Smooth muscle cell of the brain vasculature (primary cell): ENCODE data around the gene KIAA1217.
"Not testable (repeated sequence)": the region's sequence is repeated elsewhere in the genome, so short reads cannot be mapped to it uniquely, and the experiment has no call there.

ENCODE experiments used
- DNase-seq: peaks from one replicate; pipeline ENCODE4 v3.0.0-alpha.2; 2012; ENCODE audit warnings: low read depth, low spot score

Gene KIAA1217

DNA sequence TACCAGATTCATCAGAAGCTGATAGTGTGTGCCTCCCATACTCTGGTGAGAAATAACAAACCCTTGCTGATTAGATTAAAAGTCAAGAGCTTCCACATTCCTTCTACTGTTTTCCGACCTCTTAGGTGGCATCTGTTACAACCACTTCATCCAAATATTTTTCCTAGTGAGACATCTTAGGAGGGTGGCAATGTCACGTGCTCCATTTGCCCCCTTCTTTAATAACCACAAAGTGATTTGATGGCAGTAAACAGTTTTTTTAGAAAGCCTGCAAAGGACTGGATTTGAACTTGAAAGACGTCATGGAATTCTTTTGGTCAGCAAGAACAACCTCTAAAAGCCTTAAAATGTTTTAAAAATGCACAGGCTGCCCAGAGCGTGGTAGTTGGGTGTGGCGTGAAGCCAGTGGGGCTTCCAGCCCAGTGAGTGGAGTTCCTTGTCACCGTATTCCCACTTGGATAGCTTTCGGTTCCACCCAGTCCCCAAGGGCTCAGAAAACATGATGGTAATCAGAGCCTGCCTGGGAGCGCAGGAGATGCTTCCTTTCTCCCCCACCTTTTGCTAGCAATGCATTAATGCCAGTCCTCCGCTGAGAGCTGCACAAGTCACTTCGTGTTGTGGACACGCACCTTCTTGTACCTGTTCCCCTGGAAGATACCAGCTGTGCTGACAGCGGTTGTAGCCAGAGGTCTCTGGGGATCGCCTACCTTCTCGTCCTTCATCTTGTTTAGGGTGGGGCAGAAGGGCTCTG lies 256.4 kb downstream of the KIAA1217 start:
- DNase-seq: no peak

DNA sequence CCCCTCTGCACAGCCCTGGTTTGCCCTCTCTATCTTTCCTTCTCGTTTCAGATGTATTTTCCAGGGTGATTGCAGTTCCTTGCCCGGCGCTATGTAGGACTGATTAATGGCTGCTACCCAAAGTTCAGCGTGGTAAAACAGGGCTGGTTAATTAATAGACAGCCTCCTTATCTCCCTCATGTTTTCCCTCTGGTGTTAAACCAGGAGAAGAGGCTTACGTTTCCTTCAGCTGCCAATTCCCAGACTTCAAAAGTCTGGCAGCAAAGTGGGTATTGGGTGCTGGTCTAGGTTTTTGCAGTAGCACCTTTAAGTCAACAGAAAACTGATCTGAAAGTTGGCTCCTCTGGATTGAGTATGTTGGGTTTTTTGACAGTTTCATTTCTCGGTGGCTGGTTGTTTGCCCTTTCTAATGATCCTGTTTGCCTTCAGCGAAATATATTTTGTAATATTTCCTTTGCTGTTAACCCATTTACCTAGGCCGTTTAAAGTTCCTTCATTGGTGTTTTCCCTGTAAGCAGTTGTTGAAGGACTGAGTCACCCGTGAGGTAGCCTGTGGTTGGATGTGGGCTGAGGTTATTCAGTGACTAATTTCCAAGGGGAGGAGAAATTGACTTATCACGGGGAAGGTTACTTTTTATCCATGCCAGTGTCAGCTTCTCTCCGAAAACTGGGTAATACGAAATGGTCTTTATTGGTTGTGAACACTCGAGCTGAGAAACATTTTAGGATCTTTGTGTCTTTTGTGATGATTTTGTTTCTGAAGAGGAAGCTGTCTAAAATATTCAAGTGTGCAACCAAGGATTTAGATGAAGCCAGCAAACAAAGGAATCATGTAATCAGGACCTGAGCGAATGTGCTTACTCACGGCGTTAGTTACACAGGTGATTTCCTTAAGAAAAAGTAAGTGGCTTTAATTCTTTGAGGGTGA lies 257.2 kb downstream of the KIAA1217 start:
- DNase-seq: peak; percentile 73

DNA sequence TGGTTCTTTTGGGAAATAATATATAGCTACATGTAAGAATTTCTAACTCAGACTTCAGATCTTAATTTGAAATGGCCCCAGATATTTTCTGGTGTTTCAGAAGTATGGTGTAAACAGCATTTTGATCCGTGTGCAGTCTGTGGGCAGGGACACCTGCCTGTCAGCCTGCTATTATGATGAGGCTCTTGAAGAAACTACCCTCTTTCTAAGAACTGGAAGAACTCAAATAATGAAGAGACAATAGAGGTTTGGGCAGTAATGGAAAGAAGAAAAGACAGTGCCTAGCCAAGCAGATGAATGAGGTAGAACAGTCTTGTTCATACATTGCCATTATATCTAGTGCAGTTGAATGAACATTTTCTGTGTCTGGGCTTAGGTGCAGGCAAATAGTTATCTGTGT lies 258.2 kb downstream of the KIAA1217 start:
- DNase-seq: no peak

- no peak for DNase-seq
Measured at GRCh38 chr10:24467605-24468004, 258.7 kb downstream of the KIAA1217 start.

DNA sequence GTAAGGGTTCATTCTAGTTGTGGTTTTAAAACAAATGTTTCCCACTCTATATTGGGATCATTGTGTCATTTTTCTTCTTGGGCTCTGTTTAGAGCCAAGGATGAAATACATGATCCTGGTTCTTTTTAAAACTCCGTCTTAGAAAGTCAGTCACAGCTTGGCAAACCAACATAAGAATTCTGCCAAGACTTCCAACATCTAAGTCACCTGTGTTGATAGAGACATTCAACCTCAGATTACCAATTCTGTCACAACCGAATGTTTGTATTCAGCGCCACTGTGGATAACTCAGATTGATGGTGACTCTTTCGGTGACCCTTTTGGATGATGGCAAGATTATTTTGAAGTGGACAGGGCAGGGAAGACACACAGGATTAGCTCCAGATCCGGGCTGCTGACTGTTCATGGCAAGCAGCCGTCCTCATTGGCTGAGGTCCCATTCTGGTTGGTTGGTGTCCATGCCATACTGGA lies 259.4 kb downstream of the KIAA1217 start:
- no peak for DNase-seq

DNA sequence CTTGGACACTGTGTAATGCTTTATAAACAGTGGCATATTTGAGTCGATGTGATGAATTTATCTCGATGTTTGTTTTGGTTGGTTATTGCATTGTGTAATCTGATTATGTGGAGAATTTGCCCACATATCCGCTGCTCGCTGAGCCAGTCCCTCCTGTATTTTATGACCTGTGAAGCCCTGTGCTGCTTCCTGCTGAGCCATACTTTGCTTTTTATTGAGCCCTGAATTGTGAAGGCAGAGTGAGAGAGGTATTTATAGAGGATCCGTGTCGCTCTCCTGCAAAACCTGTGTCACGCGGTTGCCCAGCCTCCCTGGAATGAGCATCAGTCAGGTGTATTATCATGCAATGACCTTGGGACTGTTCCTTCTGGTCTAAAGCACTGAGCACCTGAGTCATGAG lies 261.1 kb downstream of the KIAA1217 start:
- DNase-seq: no peak

GRCh38 chr10:24475598-24475997 lies 266.7 kb downstream of the KIAA1217 start:
- DNase-seq: no peak

DNA sequence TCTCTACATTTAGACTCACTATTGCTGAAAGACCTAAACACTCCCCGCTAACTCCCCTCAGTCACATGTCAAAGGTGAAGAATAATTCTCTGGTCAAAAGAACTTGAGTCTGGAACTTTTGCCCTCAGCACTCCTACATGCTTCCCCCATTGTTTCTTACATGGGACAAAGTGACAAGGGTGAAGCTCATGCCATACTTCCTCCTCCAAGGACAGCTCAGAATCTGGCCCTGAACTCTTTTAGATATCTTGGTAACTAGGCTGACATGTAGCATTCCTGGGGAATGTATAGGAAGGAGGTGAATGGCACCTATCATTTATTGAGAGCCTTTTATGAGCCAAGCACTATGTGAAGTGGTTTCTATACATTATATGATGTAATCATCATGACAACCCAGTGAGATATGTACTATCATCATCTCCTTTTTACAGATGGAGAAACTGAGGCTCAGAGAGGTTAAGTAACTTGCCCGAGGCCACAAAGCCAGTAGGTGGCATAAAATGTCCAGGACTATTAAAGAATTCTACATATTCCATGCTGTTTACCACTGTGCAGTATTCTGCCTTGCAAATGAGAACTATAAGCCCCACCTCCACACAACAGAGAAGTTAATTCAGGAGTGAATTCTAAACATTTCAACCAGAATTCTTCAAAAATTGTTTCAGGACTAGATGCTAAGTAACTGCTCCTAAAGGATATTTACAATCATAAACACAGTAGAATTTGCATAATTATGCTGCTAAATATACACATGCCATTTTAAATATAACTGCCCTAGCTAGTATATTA lies 268.2 kb downstream of the KIAA1217 start:
- DNase-seq: no peak

- no peak for DNase-seq
Measured at GRCh38 chr10:24477915-24478314, 269.0 kb downstream of the KIAA1217 start.

DNA sequence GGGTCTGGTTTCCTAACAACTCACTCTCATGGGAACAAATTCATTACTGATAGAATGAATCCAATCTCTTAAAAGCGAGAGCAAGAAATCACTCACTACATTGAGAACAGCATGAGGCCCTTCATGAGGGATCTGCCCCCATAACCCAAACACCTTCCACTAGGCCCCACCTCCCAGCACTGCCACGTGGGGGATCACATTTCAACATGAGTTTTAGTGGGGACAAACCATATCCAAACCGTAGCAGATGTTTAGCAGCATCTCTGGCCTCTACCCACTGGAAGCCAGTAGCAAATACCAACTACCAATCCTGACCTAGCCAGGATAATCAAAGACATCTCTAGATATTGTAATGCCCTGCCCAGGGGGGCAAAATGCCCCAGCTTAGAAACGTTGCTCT lies 270.9 kb downstream of the KIAA1217 start:
- DNase-seq: no peak

- DNase-seq: no peak
Measured at GRCh38 chr10:24480447-24480846, 271.5 kb downstream of the KIAA1217 start.

DNA sequence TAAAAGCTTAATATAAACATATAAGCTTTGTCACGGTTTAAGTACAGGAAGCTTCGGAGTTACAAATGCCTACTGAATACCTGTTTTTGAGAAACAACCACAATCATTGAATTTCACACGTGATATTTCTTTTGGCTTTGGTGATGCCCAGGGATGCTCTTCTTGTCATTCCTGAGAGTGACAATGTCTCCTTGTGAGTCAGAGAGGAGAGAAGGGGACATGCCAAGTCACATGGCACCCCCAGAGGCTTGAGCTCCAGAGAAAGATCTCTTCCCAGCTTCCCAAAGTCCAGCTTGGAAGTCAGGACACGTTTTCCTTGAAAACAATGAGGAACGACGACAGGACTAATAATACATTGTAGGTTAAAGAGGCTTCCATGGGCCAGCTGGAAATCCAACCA lies 272.3 kb downstream of the KIAA1217 start:
- DNase-seq: no peak

- not testable (repeated sequence) for DNase-seq
Measured at GRCh38 chr10:24482713-24483112, 273.8 kb downstream of the KIAA1217 start.

DNA sequence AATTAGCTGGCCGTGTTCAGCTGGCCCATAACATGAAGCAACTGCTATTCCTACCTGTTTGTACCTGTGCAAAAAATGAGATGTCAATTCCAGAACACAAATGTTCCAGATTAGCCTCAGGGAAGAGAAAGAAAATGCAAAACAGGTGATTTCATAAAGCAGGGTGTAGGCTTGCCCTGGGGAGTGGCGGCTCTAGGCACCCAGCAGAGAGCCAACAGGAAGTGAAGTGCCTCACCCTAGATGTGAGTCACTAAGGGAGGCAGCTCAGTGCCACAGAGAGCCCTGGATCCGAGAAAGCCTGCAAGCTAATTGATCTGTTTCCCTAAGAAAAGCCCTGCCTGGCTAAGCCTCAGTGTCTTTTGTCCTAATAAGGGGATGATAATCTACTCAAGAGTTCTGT lies 274.8 kb downstream of the KIAA1217 start:
- no peak for DNase-seq

DNA sequence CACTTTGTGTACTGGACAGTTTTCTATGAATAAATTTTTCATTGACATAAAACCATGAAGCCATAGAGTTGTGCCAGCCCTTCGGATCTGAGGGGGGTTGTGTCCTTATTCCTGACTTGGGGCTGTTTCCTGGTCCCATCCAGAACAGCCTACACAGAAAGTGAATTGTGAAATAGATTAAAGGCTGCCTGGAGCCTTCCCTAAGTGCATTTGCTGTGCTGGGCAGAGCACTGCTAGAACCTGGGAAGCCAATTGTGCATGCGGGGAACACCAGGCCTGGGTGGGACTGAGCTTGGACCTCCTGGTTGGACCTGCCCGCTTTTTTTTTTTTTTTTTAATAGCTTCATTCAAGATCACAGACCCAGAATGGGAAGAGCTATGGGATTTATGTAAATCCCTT lies 275.8 kb downstream of the KIAA1217 start:
- DNase-seq: no peak

DNA sequence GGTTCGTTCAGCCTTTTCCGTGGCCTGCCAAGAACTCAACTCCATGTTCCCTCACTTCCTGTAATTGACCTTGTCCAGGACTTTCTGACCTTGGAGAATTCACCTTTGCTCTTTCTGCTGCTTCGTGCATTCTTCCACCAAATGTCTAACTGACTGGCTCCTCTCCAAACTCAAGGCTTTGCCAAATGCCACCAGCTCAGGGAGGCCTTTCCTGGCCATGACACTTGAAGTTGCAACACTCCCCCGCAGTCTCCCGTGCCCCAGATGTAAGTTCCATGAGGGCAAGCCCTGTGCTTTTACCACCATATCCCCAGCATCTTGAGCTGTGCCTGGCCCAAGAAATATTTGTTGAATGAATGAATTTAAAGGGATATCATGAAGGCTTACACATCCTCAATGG lies 276.4 kb downstream of the KIAA1217 start:
- DNase-seq: no peak

DNA sequence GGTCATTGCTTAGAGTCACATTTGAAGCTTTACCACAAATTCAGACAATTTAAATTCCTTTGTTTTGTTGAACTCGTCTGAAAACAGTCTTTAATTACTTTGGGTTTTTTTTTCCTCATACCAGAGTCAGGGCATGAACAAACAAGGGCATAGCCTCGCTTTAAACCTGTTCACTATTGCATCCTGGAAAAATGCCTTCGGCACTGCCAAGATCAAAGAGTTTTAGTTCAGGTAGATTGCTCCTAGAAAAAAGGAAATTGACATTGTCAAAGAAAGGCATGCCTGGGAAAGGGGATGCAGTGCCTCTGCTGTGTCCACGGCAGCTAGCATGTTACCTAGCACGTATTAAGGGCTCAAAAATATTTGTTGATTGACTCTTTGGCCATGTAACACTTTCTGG lies 279.7 kb downstream of the KIAA1217 start:
- DNase-seq: no peak

- DNase-seq: no peak
Measured at GRCh38 chr10:24493165-24493564, 284.2 kb downstream of the KIAA1217 start.

DNA sequence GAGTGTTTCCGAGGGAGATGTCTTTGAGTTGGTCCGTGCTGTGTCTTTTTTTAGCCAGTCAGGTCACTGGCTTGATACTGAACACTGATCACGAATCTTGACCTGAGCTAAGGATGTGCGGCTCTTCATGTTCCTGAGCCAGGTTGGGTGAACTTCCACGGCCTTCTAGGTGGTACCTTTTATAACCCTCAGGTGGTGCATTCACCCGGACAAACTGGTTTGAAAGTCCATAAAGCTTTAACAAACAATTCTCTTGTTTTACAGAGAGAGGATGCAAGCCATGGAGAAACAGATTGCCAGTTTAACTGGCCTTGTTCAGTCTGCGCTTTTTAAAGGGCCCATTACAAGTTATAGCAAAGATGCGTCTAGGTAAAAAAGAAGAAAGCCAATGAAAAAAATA lies 285.3 kb downstream of the KIAA1217 start:
- DNase-seq: no peak

DNA sequence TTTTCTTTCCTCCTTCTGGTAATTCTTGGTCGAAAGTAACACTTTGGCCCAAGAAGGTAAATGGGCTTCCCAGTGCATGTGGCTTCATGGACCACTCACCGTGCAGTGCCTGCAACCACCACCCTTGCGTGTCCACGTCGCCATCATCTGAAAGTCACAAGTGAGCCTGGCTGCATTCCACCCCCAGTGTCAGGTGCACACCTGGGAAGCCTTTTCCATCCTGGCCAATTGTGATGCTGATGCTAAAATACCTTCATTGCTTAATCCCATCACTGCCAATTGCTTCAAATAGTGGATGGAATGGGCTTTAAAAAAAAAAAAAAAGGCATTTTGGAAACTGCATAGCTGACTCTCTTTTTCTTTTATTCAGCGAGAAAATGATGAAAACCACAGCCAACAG lies 285.8 kb downstream of the KIAA1217 start:
- DNase-seq: no peak

- no peak for DNase-seq
Measured at GRCh38 chr10:24495666-24496460, 286.9 kb downstream of the KIAA1217 start.
